Measurements from ENCODE around the gene WNT2.

DNA sequence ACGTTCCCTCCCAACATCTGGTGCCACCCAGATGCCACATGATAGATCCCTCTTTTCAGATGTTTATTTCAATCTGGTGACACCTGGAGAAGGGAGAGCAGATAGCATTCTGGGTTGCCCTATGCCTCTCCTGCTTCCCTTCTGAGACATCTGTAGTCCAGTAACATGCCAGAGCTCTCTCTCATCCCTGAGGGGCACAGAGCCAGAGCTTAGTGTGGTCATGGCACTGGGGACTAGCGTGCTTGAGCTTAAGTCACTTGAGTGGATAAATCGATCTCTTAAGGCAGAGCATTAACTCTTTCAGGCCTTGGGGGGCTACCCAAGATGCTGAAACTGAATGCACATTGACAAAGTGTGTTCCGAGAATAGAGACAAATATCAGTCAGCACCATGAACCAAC is 47.9 kb downstream of the WNT2 start:
- TF ChIP-seq, protein P1, sequence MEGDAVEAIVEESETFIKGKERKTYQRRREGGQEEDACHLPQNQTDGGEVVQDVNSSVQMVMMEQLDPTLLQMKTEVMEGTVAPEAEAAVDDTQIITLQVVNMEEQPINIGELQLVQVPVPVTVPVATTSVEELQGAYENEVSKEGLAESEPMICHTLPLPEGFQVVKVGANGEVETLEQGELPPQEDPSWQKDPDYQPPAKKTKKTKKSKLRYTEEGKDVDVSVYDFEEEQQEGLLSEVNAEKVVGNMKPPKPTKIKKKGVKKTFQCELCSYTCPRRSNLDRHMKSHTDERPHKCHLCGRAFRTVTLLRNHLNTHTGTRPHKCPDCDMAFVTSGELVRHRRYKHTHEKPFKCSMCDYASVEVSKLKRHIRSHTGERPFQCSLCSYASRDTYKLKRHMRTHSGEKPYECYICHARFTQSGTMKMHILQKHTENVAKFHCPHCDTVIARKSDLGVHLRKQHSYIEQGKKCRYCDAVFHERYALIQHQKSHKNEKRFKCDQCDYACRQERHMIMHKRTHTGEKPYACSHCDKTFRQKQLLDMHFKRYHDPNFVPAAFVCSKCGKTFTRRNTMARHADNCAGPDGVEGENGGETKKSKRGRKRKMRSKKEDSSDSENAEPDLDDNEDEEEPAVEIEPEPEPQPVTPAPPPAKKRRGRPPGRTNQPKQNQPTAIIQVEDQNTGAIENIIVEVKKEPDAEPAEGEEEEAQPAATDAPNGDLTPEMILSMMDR (conservative IDR thresholded peaks at IDR 0.05; ENCODE audit: low read depth, low read length), result no peak
- TF ChIP-seq POLR2A (IDR thresholded peaks at IDR 0.05; ENCODE audit: low read depth, low read length) (no peak), RAD21 (IDR thresholded peaks at IDR 0.05; ENCODE audit: low read length) (no peak), MAZ (IDR thresholded peaks at IDR 0.05; ENCODE audit: borderline replicate concordance, low read depth, low read length) (no peak), RCOR1 (IDR thresholded peaks at IDR 0.05; ENCODE audit: insufficient replicate concordance, low read length) (no peak), SMC3 (IDR thresholded peaks at IDR 0.05; ENCODE audit: low read depth, low read length) (no peak), FOS (IDR thresholded peaks at IDR 0.05; ENCODE audit: low read depth, low read length) (no peak), RFX5 (IDR thresholded peaks at IDR 0.05; ENCODE audit: low read depth, low read length) (no peak)
